ENCODE measurements around the gene SPATA45. TPM values are rescaled to one million over a fixed set of nuclear protein-coding genes. Genes with fewer than 3 reads are reported as not detected.

Gene SPATA45
- total and polyA plus RNA-seq, 2 of the 4 experiments (the other 2 are of a cell fraction): not detected

GRCh38 chr1:212884592-212884991 is 37.1 kb upstream of the SPATA45 start:
- WGBS, 2 experiments (ENCODE audit: extremely low coverage in 2 of 2, insufficient read length in 1 of 2): no CpG with 5 or more reads among the region's 4 CpGs
- no peak for DNase-seq
- Histone ChIP-seq H3K18ac (ENCODE audit: low read depth, low read length) (no peak overlapping the region), H3K9me3 (ENCODE audit: control insufficient read depth, insufficient read depth, low read length) (no peaks in the 10 kb centered on the region), H3K9me1 (ENCODE audit: insufficient read depth, low read length) (no peaks in the 10 kb centered on the region), H2BK120ac (ENCODE audit: low read depth, low read length) (no peak overlapping the region), H3K4me1 (ENCODE audit: control insufficient read depth, insufficient read depth, low read length) (no peaks in the 10 kb centered on the region), H4K8ac (ENCODE audit: low read depth in 2 of 2, low read length in 2 of 2) (no peak overlapping the region), H2BK15ac (ENCODE audit: low read depth, low read length) (no peak overlapping the region), H3K4me2 (ENCODE audit: low read depth, low read length) (no peak overlapping the region), H3K4ac (ENCODE audit: low read depth, low read length) (no peak overlapping the region), H2AK5ac (ENCODE audit: low read depth, low read length) (no peak overlapping the region), H3K56ac (ENCODE audit: extremely low read depth, insufficient read depth, low read length) (no peak overlapping the region), H4K5ac (ENCODE audit: low read depth, low read length) (no peak overlapping the region), H3K23ac (ENCODE audit: low read depth, low read length) (no peak overlapping the region), H3K36me3 (ENCODE audit: control insufficient read depth, insufficient read depth, low read length) (peaks cover 16% of the 10 kb centered on the region), H4K91ac (ENCODE audit: insufficient read depth, low read depth, low read length) (no peak overlapping the region), H3K27ac (ENCODE audit: insufficient read depth, low read length) (no peak overlapping the region), H2BK20ac (ENCODE audit: low read depth, low read length) (no peak overlapping the region), H3K9ac (ENCODE audit: low read depth, low read length) (no peak overlapping the region), H3K79me1 (ENCODE audit: low read depth in 1 of 2, low read length in 2 of 2) (no peaks in the 10 kb centered on the region), H3K27me3 (ENCODE audit: control insufficient read depth, insufficient read depth, low read length) (no peaks in the 10 kb centered on the region), H2BK5ac (ENCODE audit: low read depth, low read length, poor library complexity, severe bottlenecking) (no peak overlapping the region), H4K20me1 (ENCODE audit: insufficient read depth, low read length) (no peaks in the 10 kb centered on the region), H2AK9ac (replicated peaks; ENCODE audit: low read depth, low read length, poor library complexity) (no peak overlapping the region), H3K14ac (replicated peaks; ENCODE audit: low read depth, low read length) (no peak overlapping the region), H3K4me3 (ENCODE audit: insufficient read depth, low read depth, low read length) (no peak overlapping the region), H2AFZ (replicated peaks; ENCODE audit: low read length, poor library complexity) (no peak overlapping the region)
- ChIA-PET POLR2A (ENCODE audit: unreplicated experiment) (no interaction called here), CTCF (no interaction called here)
- in situ Hi-C loops (cut with MboI; ENCODE audit: low sequenced_read_pairs): no loop called here
- ATAC-seq (ENCODE audit: low read depth): no peak
- BruUV-seq (replicated peaks): no TSS peak
- intact Hi-C loops (cut with micrococcal nuclease): no loop called here
- TF ChIP-seq SMC3 (IDR thresholded peaks at IDR 0.05; ENCODE audit: low read depth, low read length) (no peak), CHD1 (IDR thresholded peaks at IDR 0.05; ENCODE audit: low read depth, low read length) (no peak), RCOR1 (IDR thresholded peaks at IDR 0.05; ENCODE audit: insufficient replicate concordance, low read length) (no peak), MAZ (IDR thresholded peaks at IDR 0.05; ENCODE audit: borderline replicate concordance, low read depth, low read length) (no peak), MXI1 (IDR thresholded peaks at IDR 0.05; ENCODE audit: borderline replicate concordance, low read depth, low read length) (no peak), BHLHE40 (IDR thresholded peaks at IDR 0.05; ENCODE audit: low read depth, low read length) (no peak), RFX5 (IDR thresholded peaks at IDR 0.05; ENCODE audit: low read depth, low read length) (no peak), NFE2L2 (IDR thresholded peaks at IDR 0.05; ENCODE audit: low read depth, low read length) (no peak), USF2 (IDR thresholded peaks at IDR 0.05; ENCODE audit: low read depth, low read length) (no peak)
- TF ChIP-seq, protein P1, sequence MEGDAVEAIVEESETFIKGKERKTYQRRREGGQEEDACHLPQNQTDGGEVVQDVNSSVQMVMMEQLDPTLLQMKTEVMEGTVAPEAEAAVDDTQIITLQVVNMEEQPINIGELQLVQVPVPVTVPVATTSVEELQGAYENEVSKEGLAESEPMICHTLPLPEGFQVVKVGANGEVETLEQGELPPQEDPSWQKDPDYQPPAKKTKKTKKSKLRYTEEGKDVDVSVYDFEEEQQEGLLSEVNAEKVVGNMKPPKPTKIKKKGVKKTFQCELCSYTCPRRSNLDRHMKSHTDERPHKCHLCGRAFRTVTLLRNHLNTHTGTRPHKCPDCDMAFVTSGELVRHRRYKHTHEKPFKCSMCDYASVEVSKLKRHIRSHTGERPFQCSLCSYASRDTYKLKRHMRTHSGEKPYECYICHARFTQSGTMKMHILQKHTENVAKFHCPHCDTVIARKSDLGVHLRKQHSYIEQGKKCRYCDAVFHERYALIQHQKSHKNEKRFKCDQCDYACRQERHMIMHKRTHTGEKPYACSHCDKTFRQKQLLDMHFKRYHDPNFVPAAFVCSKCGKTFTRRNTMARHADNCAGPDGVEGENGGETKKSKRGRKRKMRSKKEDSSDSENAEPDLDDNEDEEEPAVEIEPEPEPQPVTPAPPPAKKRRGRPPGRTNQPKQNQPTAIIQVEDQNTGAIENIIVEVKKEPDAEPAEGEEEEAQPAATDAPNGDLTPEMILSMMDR (conservative IDR thresholded peaks at IDR 0.05; ENCODE audit: low read depth, low read length): no peak
- TF ChIP-seq, protein P2, sequence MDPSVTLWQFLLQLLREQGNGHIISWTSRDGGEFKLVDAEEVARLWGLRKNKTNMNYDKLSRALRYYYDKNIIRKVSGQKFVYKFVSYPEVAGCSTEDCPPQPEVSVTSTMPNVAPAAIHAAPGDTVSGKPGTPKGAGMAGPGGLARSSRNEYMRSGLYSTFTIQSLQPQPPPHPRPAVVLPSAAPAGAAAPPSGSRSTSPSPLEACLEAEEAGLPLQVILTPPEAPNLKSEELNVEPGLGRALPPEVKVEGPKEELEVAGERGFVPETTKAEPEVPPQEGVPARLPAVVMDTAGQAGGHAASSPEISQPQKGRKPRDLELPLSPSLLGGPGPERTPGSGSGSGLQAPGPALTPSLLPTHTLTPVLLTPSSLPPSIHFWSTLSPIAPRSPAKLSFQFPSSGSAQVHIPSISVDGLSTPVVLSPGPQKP (IDR thresholded peaks at IDR 0.05; ENCODE audit: borderline replicate concordance, low read depth, low read length): no peak
- dilution Hi-C loops (cut with HindIII; ENCODE audit: low sequenced_read_pairs, unreplicated experiment): no loop called here

All from IMR-90 (cell line).